ENCODE results near the gene LRRN2.
A peak's percentile ranks its signal among the peaks of the same experiment; 100 is the strongest.
"Not testable (repeated sequence)": the region's sequence is repeated elsewhere in the genome, so short reads cannot be mapped to it uniquely, and the experiment has no call there.

LRRN2 gene

DNA sequence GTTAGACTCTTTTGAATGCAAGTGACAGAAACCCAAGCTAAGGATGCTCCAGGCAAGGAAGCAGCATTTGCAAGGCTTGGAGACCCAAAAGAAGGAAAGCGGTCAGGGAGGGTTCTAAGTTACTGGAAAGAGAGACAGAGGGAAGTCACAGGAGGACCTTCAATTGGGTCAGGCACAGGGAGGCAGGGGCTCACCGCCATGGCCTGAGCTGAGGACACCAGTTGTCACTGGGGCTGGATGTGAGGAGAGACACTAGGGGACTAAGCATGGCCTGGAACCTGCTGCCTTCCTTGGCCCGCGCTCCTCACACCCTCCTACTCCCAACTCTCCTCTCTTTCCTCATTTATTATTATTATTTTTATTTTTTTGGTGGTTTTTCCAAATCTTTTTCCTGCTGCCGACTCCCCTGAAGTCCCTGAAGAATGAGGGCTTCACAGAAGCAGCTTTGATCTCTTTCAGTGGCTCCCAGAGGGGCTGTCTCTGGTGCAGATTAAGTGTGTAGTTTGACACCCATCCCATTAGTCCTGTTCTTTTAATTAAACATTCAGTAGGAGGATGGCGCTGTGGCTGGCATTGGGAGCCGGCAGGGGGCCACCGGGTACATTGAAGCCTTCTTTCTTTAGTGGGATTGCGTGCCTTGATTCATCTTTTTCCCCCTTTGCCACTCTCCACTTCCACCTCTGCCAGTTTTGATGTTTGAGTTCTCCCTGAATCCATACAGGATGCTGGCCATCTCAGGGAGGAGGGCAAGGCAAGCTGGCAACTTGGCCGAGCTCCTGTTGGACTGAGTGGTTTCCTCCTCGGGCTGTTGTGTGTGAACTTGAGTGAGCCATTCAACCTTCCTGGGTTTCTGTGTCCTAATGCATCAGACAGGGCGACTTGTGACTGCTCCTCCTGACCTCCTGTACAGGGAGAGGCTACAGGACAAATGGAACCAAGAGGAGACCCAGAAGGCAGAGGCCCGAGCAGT, 110.0 kb downstream of the LRRN2 start:
- Mint-ChIP-seq H3K4me1 (peaks cover 19% of the 10 kb centered on the region), H3K27ac (peak overlapping the region; percentile 22), H3K36me3 (peaks cover 14% of the 10 kb centered on the region), H3K4me3 (no peak overlapping the region), H3K9me3 (no peaks in the 10 kb centered on the region), H3K27me3 (no peaks in the 10 kb centered on the region)
- ATAC-seq (ENCODE audit: low read depth), result no peak
- DNase-seq (ENCODE audit: low spot score in 2 of 2), result no peak

DNA sequence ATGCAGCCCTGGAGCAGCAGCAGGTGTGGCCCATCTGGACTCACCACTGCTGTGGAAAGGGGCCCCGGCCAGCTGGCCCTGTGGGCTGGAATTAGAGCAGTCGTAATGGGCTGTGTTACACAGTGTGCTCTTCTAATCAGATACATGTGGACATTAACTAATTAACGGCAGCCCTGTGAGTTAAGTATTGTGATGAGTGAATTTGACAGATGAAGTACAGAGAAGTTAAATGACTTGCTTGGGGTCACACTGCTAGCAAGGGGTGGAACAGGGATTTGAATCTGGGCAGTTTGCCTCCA, 110.7 kb downstream of the LRRN2 start:
- Mint-ChIP-seq H3K36me3 (peaks cover 14% of the 10 kb centered on the region), H3K27ac (no peak overlapping the region)
- no peak for DNase-seq (ENCODE audit: low spot score in 2 of 2)

DNA sequence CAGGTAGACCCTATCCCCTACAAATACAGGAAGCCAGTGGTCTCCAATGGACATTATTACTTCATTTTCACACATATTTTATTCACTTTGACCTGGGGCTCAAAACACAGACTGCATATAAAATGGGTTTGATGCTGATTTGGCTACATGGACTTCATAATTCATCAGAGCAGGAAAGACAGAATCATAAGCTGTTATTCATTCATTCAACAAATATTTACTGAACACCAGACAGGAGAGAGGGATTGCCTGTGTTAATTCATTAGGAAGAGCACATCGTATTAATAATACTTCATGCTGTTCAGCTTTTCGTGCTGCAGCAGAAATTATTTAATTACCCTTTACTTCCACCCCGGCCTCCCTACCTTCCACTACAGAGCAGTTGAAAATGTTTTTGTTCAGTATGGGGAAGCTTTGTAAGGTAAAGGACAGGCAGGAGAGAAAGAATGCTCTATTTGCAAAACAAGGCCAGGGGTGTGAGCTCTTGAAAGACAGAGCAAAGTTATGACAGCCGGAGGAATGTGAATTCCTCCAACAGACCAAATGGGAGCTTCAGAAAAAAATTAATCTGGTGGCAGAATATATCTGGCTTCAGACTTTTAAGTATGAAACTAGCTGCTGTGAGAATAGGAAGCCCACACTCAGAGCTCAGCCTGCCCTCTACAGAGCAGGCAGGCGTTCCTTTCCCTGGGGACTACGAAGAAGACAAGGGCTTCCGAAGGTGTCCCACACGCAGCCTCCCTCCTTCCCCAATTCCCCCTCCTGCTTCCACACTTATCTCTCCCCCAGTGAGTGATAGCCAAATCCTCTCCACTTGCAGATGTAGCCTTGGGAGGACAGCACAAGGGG, 111.3 kb downstream of the LRRN2 start:
- Mint-ChIP-seq H3K4me1 (peaks cover 12% of the 10 kb centered on the region), H3K27me3 (no peaks in the 10 kb centered on the region), H3K36me3 (peaks cover 17% of the 10 kb centered on the region), H3K9me3 (no peaks in the 10 kb centered on the region), H3K27ac (peak overlapping the region; percentile 51), H3K4me3 (no peak overlapping the region)
- DNase-seq (ENCODE audit: low spot score in 2 of 2), result no peak
- no peak for ATAC-seq (ENCODE audit: low read depth)

More for the DNA sequence above, 110.7 kb downstream of the LRRN2 start:
- Mint-ChIP-seq H3K4me3 (no peak overlapping the region), H3K27me3 (no peaks in the 10 kb centered on the region), H3K9me3 (no peaks in the 10 kb centered on the region), H3K4me1 (peaks cover 14% of the 10 kb centered on the region)
- no peak for ATAC-seq (ENCODE audit: low read depth)

DNA sequence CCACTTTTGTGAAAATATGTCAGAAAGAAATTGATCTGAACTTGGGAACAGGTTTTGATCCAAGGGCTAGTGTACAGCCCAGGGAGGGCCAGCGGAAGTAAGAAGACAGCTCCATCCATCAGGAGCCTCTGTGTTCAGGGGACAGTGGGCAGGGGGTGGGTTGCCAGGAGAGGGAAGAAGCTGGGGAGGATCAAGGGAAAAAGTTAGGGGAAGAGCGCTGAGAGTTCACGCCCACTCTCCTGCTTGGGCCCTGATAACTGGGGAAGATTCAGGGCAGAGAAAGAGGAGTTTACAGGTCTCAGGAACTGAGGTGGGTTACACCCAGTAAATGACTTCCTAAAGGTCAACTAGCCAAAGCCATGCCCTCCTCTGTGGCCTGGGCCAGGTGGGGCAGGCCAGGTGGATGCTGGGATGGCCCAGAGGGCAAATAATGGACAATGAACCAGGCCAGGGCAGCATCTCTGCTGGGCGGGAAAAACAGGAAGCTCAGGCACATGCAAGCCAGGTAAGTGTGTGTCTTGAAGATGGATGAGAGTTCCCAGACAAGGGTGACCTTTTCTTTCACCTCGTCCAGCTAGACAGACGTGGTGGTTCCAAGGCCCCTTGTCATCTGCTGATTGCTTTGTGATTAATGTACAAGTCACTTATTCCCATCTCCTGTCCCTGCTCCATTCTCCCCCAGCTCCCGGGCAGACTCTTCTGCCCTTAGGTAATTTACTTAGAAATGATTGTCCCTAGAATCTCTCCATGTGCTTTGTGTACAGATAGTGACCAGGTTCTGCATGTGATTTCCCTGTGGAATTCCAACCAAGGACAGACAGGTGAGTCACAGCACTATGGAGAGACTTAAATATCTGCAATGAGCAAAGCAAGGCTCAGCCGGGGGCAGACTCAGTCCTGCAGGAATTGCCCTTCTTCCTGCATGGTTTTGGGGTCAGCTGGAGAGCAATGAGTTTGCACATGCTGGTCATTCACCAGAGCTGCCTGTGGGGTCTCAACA, 112.3 kb downstream of the LRRN2 start:
- H3K4me1 Mint-ChIP-seq, result peaks cover 3% of the 10 kb centered on the region
- DNase-seq (ENCODE audit: low spot score in 2 of 2), result no peak
- H3K27me3 Mint-ChIP-seq, result no peaks in the 10 kb centered on the region
- peaks cover 17% of the 10 kb centered on the region for H3K36me3 Mint-ChIP-seq
- no peak overlapping the region for H3K4me3 Mint-ChIP-seq
- H3K9me3 Mint-ChIP-seq, result no peaks in the 10 kb centered on the region
- no peak overlapping the region for H3K27ac Mint-ChIP-seq
- no peak for ATAC-seq (ENCODE audit: low read depth)

DNA sequence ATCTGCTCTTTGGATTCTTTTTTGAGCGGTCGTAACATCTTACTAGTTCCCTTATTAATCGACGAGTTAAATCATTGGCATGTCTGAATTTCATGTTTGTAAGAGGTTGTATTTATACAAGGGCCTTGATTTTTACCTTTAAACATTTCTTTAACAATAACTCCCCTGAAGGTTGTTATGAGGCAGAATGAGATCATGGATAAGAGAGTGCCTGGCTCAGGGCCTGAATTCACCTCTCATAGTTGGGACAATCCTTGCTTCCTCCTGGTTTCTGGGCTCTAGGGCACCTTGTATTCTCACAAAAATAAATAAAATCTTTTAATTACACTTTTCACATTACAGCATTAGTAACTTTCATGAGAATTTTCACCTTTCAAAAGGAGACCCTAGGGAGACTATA, 113.9 kb downstream of the LRRN2 start:
- no peaks in the 10 kb centered on the region for H3K9me3 Mint-ChIP-seq

DNA sequence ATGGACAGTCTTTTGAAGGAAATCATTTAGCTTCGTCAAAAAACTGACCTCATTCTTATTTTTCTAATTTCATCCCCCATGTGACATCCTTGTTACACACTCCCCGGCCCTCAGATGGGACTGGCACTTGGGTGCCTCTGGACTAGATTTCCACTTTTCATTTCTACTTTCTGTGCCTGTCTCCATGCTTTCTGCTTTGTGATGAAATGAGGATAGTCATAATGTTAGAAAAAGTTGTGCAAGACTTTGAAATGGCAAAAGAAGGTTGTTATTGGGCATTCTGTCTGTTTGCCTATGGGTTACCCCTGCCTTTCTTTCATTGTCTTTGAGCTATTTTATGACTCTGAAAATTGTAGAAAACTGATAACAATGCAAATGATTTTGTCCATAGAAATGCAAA, 114.4 kb downstream of the LRRN2 start:
- ATAC-seq (ENCODE audit: low read depth) (no peak), DNase-seq (ENCODE audit: low spot score in 2 of 2) (no peak)
- Mint-ChIP-seq H3K27me3 (no peaks in the 10 kb centered on the region), H3K4me1 (peaks cover 3% of the 10 kb centered on the region), H3K27ac (no peak overlapping the region), H3K4me3 (no peak overlapping the region), H3K9me3 (no peaks in the 10 kb centered on the region), H3K36me3 (peaks cover 23% of the 10 kb centered on the region)

More for the DNA sequence above, 113.9 kb downstream of the LRRN2 start:
- no peak overlapping the region for H3K4me3 Mint-ChIP-seq
- ATAC-seq (ENCODE audit: low read depth), result no peak
- peaks cover 23% of the 10 kb centered on the region for H3K36me3 Mint-ChIP-seq
- no peak for DNase-seq (ENCODE audit: low spot score in 2 of 2)
- H3K4me1 Mint-ChIP-seq, result peaks cover 3% of the 10 kb centered on the region
- no peak overlapping the region for H3K27ac Mint-ChIP-seq
- H3K27me3 Mint-ChIP-seq, result no peaks in the 10 kb centered on the region

DNA sequence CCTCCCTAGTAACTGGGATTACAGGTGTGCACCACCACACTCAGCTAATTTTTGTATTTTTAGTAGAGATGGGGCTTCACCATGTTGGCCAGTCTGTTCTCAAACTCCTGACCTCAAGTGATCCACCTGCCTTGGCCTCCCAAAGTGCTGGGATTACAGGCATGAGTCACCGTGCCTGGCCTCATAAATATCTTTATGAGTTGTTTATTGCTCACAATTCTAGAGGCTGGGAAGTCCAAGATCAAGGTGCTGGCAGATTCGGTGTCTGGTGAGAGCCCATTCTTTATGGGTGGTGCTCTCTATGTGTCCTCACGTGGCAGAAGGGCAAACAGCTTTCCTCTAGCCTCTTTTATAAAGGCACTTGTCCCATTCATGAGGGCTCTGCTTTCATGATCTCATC, 115.5 kb downstream of the LRRN2 start:
- not testable (repeated sequence) for H3K9me3 Mint-ChIP-seq; H3K4me1 Mint-ChIP-seq; ATAC-seq (ENCODE audit: low read depth); H3K27me3 Mint-ChIP-seq; H3K27ac Mint-ChIP-seq; H3K4me3 Mint-ChIP-seq; DNase-seq (ENCODE audit: low spot score in 2 of 2)
- H3K36me3 Mint-ChIP-seq, result peaks cover 25% of the 10 kb centered on the region

DNA sequence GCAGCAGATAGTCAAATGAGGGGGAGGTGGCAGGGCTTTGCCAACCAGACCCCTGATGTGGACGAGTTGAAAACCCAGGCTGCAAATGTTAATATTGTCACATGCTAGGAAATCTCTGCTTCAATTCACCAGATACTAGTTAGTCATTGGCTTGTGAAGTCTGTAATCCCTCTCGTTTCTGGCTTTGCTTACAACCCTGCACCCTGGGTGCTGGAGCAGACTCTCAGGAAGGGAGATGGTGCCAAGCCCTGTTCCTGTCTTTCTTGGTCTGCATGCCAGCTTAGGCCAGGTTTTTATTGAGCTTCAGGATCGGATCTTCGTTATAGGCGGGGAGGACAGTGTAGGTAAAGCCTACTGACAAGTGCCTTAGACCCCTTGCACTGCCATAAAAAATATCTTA, 116.1 kb downstream of the LRRN2 start:
- peaks cover 25% of the 10 kb centered on the region for H3K36me3 Mint-ChIP-seq
- H3K4me3 Mint-ChIP-seq, result no peak overlapping the region
- ATAC-seq (ENCODE audit: low read depth), result no peak
- H3K4me1 Mint-ChIP-seq, result peaks cover 13% of the 10 kb centered on the region
- DNase-seq (ENCODE audit: low spot score in 2 of 2), result no peak
- no peaks in the 10 kb centered on the region for H3K9me3 Mint-ChIP-seq
- H3K27me3 Mint-ChIP-seq, result no peaks in the 10 kb centered on the region
- H3K27ac Mint-ChIP-seq, result no peak overlapping the region

DNA sequence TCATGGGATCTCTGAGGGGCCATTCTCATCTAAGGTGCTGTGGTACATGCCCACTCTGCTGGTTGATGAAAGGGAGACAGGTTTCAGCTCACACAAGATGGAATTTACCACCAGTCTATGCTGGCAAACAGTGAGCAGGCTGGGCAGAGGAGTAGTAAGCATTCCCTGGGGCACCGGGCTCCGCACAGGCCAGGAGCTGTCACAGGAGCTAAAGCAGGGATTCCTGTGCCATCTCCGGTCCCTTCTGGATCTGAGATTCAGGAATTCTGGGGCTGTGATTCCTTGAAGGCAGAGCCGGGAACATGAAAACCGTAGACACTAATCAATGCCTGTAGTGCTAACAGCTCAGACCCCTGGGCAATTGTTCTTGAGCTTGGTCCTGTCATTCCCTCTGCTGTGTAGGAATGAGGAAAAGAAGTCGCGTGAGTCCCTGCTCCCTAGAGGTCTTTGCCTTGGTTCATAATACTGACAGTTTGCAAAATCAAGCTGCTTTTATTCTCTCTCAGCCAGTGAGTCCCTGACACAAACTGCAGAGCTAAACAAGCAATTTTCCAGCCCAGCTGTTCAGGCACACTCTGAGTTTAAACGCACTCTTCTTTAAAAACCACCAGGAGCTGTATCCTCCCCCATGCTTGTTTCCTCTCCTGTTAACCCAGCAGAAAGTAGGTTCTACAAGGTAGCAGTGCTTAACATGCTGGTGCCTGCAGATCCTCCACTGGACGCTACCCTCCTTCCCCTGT, 116.8 kb downstream of the LRRN2 start:
- no peak for ATAC-seq (ENCODE audit: low read depth)
- no peaks in the 10 kb centered on the region for H3K9me3 Mint-ChIP-seq
- no peaks in the 10 kb centered on the region for H3K27me3 Mint-ChIP-seq
- H3K4me3 Mint-ChIP-seq, result no peak overlapping the region
- no peak for DNase-seq (ENCODE audit: low spot score in 2 of 2)
- no peak overlapping the region for H3K27ac Mint-ChIP-seq
- H3K36me3 Mint-ChIP-seq, result peaks cover 25% of the 10 kb centered on the region
- peaks cover 15% of the 10 kb centered on the region for H3K4me1 Mint-ChIP-seq
